ENCODE measurements around the gene MTCL1.

Gene MTCL1

DNA sequence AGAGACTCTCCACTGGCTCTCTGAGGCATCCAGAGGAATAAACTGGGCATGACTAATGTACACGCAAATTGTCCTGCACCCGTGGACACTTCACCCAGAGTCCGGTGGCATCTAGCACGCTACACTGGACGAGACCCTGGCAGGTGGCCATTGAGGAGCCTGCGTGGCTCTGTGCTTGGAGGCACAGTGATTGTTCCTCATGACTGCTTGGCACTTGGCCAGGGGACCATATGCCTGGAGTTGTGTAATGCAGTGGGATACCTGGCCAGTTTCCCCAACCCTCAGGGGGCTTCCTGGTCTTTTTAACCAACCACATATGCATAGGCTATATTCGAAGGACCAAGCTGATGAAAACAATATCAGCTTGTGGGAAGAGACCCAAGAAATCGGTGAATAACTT lies 66.6 kb downstream of the MTCL1 start:
- DNase-seq (ENCODE audit: low read depth): no peak

DNA sequence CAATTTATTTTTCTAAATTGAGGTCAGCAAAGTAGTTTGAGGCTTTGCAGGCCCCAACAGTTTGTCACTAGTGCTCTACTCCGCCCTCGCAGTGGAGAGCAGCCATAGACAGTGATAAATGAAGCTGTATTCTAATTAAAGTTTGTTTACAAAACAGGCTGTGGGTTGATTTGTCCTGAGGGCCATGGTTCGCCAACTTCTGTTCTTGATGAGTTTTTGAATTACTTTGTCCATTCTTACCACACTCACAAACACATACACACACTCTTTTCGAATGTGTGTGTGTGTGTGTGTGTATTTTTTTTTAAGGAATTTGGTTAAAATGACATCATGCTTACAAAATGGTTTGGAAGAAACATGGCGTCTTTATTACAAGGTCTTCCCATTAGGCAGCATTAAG lies 68.6 kb downstream of the MTCL1 start:
- no peak for DNase-seq (ENCODE audit: low read depth)

DNA sequence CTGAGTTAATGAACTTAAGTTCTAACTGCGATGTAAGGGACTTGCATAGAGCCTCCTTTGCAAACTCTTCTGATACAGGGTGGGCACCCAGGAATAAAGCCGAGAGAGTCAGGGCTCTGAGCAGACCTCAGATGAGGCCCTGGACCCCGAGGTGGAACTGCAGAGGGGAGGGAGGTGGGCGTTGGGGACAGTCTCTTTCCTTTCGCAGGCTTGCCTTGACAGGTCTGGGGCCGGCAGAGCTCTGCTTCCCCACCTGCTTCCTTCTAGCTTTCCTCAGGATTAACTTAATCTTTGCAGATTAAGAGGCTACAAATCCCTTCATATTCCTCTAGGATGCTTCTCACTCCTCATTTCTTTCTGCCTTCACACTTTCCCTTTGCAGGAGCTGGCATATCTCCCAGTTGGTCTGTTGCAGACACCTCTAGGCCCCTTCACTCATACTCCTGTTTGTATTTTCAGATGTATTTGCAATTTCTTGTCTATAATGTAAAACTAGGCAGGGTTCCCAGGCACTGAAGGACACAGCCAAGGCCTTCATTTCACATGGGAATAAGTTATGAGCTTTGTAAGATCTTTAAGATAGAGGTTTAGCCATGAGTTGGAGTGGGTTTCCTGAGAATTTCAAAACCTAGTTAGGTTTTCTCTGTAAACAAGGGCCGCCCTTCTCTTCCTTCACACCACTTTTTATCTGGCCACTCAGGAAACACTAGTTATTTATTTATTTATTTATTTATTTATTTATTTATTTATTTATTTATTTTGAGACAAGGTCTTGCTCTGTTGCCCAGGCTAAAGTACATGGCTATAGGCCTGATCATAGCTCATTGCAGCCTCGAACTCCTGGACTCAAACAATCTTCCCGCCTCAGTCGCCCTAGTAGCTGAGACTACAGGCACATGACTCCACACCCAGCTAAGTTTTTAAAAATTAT lies 70.9 kb downstream of the MTCL1 start:
- no peak for DNase-seq (ENCODE audit: low read depth)

DNA sequence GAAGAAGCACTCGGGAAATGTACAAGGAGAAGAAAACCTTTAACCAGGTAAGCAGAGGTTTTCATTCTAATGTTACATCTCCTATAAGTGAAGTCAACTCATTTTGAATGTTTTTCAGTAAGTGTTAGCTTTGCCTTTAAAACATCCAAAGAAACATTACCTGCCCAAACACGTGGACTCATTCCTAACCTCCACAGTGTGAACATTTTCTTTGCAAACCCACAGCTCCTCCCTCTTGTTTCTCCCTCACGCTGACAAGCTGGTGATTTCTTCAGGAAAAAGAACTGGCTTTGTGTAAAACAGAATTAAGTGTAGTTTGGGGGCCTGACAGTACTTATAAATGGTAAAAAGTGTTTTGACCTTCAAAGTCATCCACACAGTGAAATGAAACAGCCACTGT lies 72.5 kb downstream of the MTCL1 start:
- no peak for DNase-seq (ENCODE audit: low read depth)

DNA sequence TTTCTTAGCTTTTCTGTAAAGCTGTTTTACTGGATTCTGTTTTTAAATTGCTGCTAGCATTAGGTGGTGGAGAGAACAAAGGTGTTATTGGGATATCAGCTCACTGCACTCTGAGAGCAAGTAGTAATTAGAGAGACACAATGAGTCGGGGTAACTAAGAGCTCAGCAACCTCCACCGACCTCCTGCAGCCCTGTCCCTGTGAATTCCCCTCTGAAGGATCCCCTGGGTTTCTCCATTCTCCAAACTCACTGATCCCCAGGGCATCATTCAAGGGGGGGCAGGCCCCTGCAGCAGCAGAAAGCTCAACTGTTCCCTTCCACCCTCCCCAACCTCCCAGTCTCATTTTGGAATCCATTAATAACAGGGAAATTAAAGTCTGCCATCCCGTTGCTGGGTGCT lies 73.0 kb downstream of the MTCL1 start:
- no peak for DNase-seq (ENCODE audit: low read depth)

DNA sequence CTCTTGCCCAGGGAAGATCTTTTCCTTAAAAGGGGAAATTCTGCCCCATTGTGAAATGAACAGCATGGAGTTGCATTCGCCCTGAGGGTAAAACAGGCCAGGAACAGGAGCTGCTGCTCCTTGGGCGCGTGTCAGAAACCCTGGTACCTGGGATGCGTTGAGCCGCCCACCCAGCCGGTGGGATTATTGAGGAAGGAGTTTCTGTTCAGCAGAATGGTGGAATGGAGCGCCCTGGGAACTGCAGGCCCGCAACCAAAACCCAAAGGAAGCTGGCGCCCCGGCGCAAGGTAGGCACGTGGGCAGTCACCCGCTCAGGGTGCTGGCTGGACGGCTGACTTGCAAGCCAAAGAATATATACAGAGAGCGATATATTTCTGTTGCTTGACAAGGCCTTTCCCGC lies 73.5 kb downstream of the MTCL1 start:
- no peak for DNase-seq (ENCODE audit: low read depth)

DNA sequence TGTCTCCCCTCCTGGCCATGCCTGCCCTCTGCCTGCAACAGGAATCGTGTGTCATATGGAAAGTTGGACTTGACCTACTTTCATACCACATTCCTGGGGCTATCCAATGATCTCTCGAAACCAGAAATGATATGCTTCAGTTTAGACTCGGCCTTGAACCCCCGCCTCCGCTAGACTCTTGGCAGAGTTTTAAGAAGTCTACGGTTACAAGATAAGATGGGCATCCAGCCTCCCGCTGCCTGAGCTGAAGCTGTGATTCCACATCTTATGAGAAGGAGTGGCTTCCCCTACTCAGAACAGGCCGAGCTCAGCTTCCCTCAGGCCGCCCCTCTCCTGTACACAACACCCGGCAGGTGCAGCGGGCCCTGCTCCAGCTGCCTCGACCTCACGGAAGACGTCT lies 73.9 kb downstream of the MTCL1 start:
- no peak for DNase-seq (ENCODE audit: low read depth)

DNA sequence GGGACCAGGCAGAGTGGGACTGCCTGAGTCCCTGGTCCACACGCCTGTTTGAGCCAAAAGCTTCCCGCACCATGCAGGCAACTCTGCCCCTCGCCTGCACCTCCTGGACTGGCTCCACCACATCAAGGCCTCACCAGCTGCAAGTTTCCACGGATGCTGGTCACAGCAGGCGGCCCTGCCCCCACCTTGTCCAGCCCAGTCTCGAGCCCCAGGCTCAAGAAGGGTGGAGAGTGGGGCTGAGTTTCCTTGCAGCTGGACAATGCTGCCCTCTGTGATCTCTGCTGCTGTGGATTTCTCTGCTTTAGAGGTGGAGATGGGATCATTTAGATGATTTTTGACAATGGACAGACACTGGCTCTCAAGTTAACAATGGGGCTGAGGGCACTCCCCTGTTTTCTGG lies 74.9 kb downstream of the MTCL1 start:
- DNase-seq (ENCODE audit: low read depth): no peak

DNA sequence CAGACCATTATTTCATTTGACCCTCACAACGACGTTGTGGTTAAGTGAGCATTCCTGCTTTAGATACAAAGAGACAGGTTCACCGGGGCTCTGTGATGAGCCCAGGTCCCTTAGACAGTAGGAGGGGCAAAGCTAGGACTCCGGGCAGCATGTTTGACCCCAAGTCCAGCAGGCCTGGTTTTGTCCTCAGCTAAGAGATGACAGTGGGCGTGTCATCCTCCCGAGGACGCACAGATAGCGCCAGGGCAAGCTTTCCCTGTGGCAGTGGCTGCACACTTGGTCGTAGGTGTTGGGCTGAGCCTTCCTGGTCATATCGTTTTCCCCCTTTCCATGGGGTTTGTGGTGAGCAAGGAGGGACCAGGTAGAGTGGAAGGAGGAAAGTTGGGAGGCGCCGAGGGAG lies 76.3 kb downstream of the MTCL1 start:
- DNase-seq (ENCODE audit: low read depth): no peak

DNA sequence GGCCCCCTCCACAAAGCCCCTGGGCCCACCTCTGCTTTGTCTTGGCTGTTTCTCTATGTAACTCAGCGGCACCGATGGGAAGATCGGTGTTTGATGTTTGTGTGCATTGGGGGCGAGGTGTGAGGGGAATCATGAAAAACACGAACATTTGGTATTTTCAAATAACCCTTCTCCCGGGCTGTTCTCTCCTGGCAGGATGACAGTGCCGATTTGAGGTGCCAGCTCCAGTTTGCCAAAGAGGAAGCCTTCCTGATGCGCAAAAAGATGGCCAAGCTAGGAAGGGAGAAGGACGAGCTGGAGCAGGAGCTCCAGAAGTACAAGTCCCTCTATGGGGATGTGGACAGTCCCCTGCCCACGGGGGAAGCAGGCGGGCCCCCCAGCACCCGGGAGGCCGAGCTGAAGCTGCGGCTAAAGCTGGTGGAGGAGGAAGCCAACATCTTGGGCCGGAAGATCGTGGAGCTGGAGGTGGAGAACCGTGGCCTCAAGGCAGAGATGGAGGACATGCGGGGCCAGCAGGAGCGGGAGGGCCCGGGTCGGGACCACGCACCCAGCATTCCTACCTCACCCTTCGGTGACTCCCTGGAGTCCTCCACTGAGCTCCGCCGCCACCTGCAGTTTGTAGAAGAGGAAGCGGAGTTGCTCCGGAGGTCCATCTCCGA lies 78.1 kb downstream of the MTCL1 start:
- DNase-seq (ENCODE audit: low read depth): no peak

DNA sequence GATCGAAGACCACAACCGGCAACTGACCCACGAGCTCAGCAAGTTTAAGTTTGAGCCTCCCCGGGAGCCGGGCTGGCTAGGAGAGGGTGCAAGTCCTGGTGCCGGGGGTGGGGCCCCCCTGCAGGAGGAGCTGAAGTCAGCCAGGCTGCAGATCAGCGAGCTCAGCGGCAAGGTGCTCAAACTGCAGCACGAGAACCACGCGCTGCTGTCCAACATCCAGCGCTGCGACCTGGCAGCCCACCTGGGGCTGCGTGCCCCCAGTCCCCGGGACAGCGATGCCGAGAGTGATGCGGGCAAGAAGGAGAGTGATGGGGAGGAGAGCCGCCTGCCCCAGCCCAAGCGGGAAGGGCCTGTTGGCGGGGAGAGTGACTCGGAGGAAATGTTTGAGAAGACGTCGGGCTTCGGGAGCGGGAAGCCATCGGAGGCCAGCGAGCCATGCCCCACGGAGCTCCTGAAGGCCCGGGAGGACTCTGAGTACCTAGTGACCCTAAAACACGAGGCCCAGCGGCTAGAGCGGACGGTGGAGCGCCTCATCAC lies 78.7 kb downstream of the MTCL1 start:
- no peak for DNase-seq (ENCODE audit: low read depth)

DNA sequence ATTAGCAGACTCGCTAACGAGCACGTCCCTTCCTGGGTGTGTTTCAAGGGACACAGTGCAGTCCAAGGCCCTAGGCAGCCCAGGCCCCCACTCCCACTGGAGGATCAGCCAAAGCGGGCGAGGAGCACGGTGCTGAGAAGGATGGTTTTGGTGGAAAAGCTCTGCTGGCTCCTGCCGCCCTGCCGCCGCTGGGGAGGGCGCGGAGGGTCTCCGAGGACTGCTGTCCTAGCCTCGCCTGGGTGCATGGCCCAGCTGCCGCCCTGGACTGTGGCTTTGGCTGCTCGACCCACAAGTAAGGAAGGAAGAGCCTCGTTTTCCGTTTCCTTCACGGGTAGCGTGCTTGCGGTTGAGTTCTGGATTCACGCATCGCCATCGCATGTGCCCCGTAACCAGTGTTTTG lies 79.9 kb downstream of the MTCL1 start:
- no peak for DNase-seq (ENCODE audit: low read depth)

DNA sequence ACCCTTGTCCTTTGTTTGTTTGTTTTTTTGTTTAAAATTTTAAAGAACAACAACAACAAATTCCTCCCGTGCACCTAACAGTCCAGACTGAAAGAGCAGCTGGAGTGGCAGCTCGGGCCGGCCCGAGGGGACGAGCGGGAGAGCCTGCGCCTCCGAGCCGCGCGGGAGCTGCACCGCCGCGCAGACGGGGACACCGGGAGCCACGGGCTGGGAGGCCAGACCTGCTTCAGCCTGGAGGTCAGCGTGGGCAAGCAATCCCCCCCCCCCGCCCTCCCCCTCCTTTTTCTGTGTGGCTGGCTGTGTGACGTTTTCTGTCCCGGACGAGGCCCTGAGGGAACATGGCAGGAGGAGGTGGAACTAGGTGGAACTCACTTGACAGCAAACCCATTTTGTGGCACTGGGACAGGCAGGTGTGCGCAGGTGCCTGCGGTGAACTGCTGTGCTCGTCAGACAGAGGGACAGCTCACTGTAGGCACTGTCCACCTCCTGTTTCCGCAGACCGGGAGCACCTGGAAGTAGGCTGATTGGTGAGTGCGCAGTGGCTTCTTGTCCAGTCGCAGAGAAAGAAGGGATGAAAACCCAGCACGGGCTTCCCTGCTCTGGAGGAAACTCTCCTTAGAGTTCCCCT lies 80.6 kb downstream of the MTCL1 start:
- no peak for DNase-seq (ENCODE audit: low read depth)

DNA sequence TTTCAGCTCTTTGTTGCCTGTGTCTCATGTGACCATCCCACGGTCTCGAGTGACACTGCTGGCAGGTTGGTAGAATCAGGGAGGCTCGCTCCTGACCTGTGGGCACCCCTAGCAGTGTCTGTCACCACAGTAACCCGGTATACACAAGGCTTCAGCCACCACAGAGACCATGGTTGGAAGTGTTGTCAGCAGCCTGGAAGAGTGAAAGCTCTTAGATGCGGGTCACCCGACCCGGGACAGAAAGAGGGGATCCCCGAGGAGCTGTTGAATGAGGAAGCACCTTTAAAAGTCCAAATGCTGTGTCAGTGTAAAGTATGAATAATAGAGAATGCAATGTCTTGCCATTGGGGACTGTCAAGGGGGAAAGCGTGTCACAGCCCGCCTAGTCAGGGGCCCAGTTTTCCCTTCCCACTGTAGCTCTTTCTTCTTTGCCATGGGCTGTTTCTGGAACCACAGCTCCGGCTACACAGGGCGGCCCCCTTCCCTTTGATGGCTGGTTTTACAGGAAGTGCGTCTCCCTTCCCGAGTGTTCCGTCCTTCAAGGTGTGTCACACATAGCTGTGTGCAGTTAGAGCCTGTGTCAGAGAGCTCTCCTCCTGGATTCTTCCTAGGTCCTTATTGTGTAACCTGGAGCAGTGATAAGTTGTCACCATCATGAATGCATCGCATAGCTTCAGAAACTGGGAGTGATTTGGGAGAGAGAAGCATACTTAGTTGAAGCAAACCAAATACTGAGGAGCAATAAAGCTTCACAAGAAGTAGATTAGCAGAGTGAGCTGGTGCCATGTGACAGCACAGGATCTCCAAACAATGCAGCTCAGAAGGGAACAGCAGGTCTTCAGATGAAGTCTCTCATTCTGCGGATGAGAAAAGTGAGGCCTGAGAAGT lies 81.4 kb downstream of the MTCL1 start:
- no peak for DNase-seq (ENCODE audit: low read depth)

DNA sequence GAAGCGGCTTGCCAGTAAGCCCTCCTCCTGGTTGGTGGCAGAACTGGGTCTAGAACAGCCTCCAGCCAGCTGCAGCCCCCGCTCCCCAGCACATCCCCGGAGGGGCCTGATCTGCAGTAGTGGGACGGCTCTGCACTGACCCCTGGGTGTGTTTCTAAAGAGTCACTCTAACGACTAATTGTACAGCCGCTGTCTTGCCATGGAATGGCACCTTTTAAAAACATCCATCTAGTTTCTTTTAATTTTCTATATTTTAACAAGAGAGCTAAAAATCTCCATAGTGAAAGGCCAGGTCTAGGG lies 82.0 kb downstream of the MTCL1 start:
- no peak for DNase-seq (ENCODE audit: low read depth)

DNA sequence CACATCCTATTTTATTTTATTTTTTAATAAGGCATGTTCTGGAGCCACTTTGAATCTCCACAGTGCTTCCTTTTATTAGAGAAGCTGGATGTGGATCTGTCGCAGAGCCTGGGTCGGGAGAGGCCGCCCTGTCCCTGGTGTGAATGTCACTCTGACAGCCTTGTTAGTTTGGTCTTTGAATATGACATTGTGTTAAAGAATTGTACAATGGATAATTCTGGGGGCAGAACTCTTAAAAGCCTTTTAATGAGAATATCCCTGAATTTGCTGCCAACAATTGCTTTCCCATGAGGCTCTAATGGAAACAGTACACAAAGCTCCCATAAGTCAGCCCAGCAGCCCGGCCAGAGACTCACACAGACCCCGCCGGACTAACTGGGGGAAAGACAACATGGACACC lies 82.4 kb downstream of the MTCL1 start:
- no peak for DNase-seq (ENCODE audit: low read depth)

DNA sequence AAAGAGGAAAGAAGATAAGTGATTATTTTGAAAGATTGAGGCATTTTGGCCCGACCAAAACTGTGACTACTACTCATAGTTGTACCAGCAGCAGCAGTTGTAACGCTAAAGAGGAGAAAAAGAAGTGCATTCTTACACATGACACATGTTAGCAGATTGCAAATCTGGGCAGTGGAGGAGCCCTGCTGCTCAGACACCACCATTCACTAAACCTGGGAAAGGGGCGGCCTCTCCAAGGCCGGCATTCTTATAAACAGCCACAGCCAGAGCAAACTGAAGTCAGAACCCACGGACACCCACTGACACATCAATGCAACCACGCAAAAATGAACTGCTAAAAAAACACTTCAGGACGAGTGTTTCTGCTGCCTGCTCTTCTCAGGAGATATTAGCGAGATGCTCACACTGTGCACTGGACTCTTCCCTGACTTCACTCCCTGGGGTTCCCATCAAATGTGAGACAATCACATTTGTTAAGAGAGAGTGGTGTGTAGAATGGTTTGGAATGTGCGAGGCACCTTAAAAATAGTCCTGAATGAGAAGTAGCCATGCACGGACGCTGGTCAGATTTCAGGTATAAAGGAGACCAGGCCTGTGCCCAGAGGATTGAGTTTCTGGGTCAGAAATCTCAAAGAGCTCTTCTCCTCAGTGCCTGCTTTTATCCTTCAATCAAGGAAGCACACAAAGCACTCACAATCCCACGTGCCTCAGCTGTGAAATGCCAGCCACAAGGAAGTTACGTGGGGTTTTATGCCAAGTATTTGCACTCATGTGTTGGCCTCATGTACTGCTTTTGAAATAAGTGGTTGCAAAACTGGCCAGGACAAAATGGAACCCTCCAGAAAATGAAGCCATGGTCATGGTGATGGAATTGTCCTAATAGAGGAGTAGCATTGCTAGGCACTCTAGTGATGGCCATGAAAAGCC lies 83.4 kb downstream of the MTCL1 start:
- DNase-seq (ENCODE audit: low read depth): no peak

DNA sequence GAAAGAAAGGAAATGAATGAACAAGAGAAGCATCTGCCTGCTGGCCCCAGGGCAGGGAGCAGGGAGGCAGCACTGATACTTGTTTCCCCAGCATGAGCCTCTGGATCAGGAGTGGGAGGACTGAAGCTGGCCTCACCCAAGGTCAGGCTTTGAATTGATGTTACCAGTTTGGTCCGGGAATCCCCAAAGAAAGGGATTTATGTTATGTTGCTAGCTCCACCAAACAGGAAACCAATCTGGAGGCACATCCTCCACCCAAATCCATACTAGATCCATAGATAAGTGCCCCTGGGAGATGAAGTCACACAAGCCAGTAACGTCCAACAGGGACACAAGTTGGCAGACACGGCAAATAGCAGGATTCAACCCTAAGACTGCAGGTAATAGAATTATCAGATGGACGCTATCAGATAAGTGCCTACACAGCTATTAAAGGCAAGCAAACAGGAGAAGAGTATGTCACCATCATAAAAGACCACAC lies 85.9 kb downstream of the MTCL1 start:
- DNase-seq (ENCODE audit: low read depth): no peak

DNA sequence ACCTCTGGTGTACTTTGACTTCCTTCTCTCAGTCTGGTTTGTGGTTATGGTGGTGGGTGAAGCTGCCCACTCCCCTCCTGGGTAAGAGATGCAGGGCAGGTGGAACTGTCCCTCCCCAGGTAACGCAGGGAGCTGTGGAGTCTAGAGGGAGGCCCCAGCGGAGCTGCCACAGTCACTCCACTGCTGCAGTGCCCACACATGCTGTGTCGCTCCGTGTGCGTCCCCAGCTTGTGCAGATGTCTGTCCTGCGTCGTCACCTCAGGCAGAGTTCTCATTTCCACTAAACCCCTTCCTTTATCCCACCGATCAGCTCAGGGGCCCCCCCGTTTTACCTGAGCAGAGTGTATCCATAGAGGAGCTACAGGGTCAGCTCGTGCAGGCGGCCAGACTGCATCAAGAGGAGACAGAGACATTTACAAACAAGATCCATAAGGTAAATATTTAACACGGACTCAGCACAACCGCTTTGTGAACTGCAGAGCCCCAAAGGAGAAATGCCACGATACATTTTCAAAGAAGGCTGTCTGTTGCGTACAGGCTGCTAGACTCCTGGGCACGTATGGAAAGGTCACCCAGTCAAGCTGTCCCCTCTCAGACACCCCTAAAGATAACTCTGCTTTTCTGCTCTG lies 87.4 kb downstream of the MTCL1 start:
- DNase-seq (ENCODE audit: low read depth): no peak

DNA sequence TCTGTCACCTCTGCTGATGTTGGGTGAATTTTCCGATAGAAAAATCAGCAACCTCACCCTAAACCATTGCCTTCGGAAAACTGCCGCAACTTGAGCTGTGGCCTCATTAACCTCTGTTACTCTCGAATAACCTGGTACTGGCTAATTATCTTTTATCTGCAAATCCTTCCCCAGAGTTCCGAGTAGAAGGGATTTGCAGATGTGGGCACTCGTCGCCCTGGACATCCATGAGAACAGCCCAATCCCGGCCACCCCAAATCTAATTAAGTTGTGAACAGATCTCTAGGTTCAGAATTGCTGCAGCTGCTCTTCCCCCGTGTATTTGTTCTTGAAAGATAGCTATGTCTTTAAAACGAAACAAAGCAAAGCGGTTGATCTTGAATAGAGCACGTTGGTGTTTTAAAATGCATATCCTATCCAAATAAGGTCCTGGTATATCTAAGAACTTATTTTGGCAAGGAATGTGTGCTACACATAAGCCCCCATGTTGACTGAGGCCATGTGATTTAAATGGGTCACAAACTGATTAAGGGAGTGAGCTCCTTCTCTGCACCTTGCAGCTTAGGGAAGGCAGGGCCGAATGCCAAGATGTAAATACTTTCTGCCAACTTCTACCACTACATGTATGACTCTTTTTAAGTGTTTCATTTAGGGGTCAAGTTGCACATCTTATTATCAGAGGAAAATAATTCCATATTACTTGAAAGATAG lies 88.2 kb downstream of the MTCL1 start:
- DNase-seq (ENCODE audit: low read depth): no peak

Measured in activated T-cell treated with anti-CD3 and anti-CD28 coated beads for 48 hours (primary cell).